Central memory CD4-positive, alpha-beta T cell (primary cell): Measurements from ENCODE around the gene ZNF276.
A peak's percentile ranks its signal among the peaks of the same experiment; 100 is the strongest.
"Not testable (repeated sequence)": the region's sequence is repeated elsewhere in the genome, so short reads cannot be mapped to it uniquely, and the experiment has no call there.

Experiments
- DNase-seq: peaks from one replicate; pipeline ENCODE4 v3.0.0; 2022
- total RNA-seq, 3 experiments: gene quantifications; one replicate each; lab custom pipeline; 2026; lab: John Stamatoyannopoulos, UW

The ZNF276 gene
- 64.8 to 319 (median 235) reads per million in 3 experiments for total RNA-seq

- peak; percentile 77 for DNase-seq
Measured at GRCh38 chr16:89720813-89721545, at the start of gene ZNF276, which contains the start of gene VPS9D1. ZNF276 (plus strand) TSS chr16:89721537; CDS start chr16:89721641, 104 bp downstream. VPS9D1 (minus strand) TSS chr16:89720898; CDS start chr16:89720861, 37 bp downstream.

- DNase-seq = not testable (repeated sequence)
Measured at GRCh38 chr16:89671565-89671964, 49.8 kb upstream of the ZNF276 start.

- no peak for DNase-seq
Measured at GRCh38 chr16:89672177-89672941, 49.0 kb upstream of the ZNF276 start.

- no peak for DNase-seq
Measured at GRCh38 chr16:89678258-89678657, 43.1 kb upstream of the ZNF276 start.

- no peak for DNase-seq
Measured at GRCh38 chr16:89685916-89686315, 35.4 kb upstream of the ZNF276 start.

- DNase-seq = peak; percentile 87
Measured at GRCh38 chr16:89686520-89687091, 34.7 kb upstream of the ZNF276 start, which contains the start of gene CDK10. CDK10 (plus strand) TSS chr16:89686689; CDS start chr16:89686711, 22 bp downstream.

- DNase-seq = no peak
Measured at GRCh38 chr16:89687092-89687940, 34.0 kb upstream of the ZNF276 start.

GRCh38 chr16:89688395-89688794 is 32.9 kb upstream of the ZNF276 start:
- DNase-seq = no peak

GRCh38 chr16:89689142-89689541 is 32.2 kb upstream of the ZNF276 start:
- no peak for DNase-seq

GRCh38 chr16:89689621-89690020 is 31.7 kb upstream of the ZNF276 start:
- DNase-seq = not testable (repeated sequence)

GRCh38 chr16:89690392-89690901 is 30.9 kb upstream of the ZNF276 start:
- no peak for DNase-seq

GRCh38 chr16:89691231-89691985 is 29.9 kb upstream of the ZNF276 start:
- DNase-seq = no peak

GRCh38 chr16:89691986-89692569 is 29.3 kb upstream of the ZNF276 start:
- DNase-seq = no peak

- no peak for DNase-seq
Measured at GRCh38 chr16:89693289-89693731, 28.0 kb upstream of the ZNF276 start.

- no peak for DNase-seq
Measured at GRCh38 chr16:89693931-89694783, 27.2 kb upstream of the ZNF276 start.

GRCh38 chr16:89694784-89695085 is 26.6 kb upstream of the ZNF276 start:
- not testable (repeated sequence) for DNase-seq

- no peak for DNase-seq
Measured at GRCh38 chr16:89695086-89695874, 26.1 kb upstream of the ZNF276 start.

- no peak for DNase-seq
Measured at GRCh38 chr16:89695875-89696669, 25.3 kb upstream of the ZNF276 start.
